Measurements from ENCODE around the gene INPP4B.

DNA sequence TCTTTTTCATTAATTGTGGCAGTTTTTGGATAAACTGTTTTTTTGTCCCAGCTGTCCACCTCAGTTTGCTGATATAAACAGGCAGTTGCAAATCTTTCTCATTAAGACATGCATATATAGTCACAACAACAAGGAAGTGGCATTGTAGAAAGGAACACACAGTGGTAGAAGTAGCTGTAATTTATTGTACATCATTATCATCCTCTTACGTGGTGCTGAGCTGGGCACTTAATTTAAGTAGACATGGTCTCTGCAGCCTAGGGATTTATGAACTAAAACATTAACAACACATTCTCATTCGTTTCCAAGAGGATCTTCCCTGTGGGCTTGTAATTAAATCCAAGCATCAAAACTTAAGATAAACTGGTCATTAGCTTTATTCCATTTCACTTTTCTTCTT lies 500.2 kb downstream of the INPP4B start:
- TF ChIP-seq, protein P1, sequence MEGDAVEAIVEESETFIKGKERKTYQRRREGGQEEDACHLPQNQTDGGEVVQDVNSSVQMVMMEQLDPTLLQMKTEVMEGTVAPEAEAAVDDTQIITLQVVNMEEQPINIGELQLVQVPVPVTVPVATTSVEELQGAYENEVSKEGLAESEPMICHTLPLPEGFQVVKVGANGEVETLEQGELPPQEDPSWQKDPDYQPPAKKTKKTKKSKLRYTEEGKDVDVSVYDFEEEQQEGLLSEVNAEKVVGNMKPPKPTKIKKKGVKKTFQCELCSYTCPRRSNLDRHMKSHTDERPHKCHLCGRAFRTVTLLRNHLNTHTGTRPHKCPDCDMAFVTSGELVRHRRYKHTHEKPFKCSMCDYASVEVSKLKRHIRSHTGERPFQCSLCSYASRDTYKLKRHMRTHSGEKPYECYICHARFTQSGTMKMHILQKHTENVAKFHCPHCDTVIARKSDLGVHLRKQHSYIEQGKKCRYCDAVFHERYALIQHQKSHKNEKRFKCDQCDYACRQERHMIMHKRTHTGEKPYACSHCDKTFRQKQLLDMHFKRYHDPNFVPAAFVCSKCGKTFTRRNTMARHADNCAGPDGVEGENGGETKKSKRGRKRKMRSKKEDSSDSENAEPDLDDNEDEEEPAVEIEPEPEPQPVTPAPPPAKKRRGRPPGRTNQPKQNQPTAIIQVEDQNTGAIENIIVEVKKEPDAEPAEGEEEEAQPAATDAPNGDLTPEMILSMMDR (IDR thresholded peaks at IDR 0.05), result no peak
- no peak for TF ChIP-seq POLR2A (IDR thresholded peaks at IDR 0.05)

Measured in body of pancreas (tissue), 4 donors.